Memory B cell (primary cell): ENCODE results near the gene HEXD.
"Not testable (repeated sequence)": the region's sequence is repeated elsewhere in the genome, so short reads cannot be mapped to it uniquely, and the experiment has no call there.

Experiments used
- ATAC-seq: fragments of 150-1000 bp; cut with Tn5 transposase; 2 replicates; pipeline ENCODE4 v1.10.0; 2021; ENCODE audit warnings: low read depth, mild to moderate bottlenecking, moderate library complexity
- DNase-seq, 2 donors: peaks; one replicate each; pipeline ENCODE4 v3.0.0; 2022; ENCODE audit warnings: low spot score in 2 of 2
- H3K27ac Mint-ChIP-seq: one replicate; pipeline ENCODE4 v1.8.0; 2022; ENCODE audit warnings: mild to moderate bottlenecking, moderate library complexity, mixed read lengths
- H3K27me3 Mint-ChIP-seq: one replicate; pipeline ENCODE4 v1.8.0; 2022; ENCODE audit warnings: mixed read lengths
- H3K36me3 Mint-ChIP-seq: one replicate; pipeline ENCODE4 v1.8.0; 2022; ENCODE audit warnings: mild to moderate bottlenecking, mixed read lengths
- H3K4me1 Mint-ChIP-seq: one replicate; pipeline ENCODE4 v1.8.0; 2022; ENCODE audit warnings: mixed read lengths
- H3K4me3 Mint-ChIP-seq: one replicate; pipeline ENCODE4 v1.8.0; 2022; ENCODE audit warnings: mild to moderate bottlenecking, moderate library complexity, mixed read lengths
- H3K9me3 Mint-ChIP-seq: one replicate; pipeline ENCODE4 v1.8.0; 2022; ENCODE audit warnings: mixed read lengths

HEXD gene

DNA sequence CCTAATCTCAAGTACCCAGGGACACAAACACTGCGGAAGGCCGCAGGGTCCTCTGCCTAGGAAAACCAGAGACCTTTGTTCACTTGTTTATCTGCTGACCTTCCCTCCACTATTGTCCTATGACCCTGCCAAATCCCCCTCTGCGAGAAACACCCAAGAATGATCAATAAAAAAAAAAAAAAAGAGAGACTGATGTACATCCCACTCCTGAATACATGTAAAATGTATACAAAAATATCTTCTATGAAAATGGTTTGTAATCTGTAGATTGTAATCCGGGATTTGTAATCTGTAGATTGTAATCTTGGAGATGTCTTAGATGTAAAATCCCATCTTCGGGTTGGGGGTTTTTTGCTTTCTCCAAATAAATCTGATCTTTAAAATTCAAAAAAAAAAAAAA lies 40.9 kb upstream of the HEXD start:
- H3K36me3 Mint-ChIP-seq, DNase-seq, H3K9me3 Mint-ChIP-seq, H3K27ac Mint-ChIP-seq, H3K4me3 Mint-ChIP-seq, ATAC-seq: not testable (repeated sequence)
- peaks cover 29% of the 10 kb centered on the region for H3K27me3 Mint-ChIP-seq
- H3K4me1 Mint-ChIP-seq = peaks cover 14% of the 10 kb centered on the region

DNA sequence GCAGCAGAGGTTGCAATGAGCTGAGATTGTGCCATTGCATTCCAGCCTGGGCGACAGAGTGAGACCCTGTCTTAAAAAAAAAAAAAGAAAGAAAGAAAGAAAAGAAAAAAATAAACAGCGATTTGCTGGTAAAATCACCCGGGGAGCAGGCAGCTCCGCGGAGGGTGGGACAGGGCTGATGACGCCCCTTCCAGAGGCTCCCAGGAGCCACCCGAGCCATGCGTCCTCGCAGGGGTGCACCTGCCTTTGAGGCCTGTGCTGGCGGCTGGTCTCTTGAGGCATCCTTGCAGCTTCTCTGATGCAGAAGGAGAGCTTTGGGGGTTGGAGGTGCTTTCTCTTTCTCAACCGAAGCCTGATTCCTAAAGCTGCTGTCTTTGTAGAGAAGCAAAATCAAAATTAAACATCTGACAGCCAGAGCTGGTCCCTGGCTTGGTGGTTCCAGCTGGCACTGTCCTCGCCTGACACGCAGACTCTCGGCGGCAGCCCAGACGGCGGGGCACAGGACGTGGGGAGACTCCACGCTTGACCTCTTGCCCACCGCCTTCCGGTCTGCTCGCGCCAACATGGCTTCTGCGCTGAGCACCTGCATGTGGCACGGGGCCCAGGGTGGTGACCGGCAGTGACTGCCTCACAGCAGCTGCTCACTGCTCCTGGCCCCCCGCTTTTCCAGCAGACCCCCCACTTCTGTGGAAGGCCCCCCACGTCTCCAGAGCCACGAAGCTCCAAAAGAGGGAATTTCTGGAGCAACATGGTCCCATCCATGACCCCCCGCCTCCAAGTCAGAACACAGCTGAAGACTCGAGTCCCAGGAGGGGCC lies 40.0 kb upstream of the HEXD start:
- no peak for ATAC-seq
- Mint-ChIP-seq H3K4me1 (peaks cover 7% of the 10 kb centered on the region), H3K27me3 (peaks cover 27% of the 10 kb centered on the region), H3K36me3 (no peaks in the 10 kb centered on the region), H3K9me3 (no peaks in the 10 kb centered on the region), H3K27ac (no peak overlapping the region), H3K4me3 (no peak overlapping the region)
- DNase-seq = no peak

DNA sequence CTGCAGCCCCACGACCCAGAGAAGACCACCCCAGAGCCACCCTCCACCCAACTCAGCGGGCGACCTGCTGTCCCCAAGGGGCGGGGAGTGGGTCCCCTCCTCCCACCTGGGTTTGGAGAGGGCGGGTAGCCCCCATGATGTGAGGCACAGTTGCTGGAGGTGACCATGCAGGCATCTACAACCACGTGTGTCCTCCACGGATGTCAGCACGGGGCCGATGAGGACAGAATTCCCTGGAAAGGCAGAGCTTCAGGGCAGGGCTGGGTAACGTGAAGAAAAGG lies 39.5 kb upstream of the HEXD start:
- Mint-ChIP-seq H3K4me3 (no peak overlapping the region), H3K36me3 (no peaks in the 10 kb centered on the region), H3K4me1 (peaks cover 7% of the 10 kb centered on the region), H3K9me3 (no peaks in the 10 kb centered on the region), H3K27me3 (peaks cover 25% of the 10 kb centered on the region), H3K27ac (no peak overlapping the region)
- DNase-seq (no peak), ATAC-seq (no peak)

DNA sequence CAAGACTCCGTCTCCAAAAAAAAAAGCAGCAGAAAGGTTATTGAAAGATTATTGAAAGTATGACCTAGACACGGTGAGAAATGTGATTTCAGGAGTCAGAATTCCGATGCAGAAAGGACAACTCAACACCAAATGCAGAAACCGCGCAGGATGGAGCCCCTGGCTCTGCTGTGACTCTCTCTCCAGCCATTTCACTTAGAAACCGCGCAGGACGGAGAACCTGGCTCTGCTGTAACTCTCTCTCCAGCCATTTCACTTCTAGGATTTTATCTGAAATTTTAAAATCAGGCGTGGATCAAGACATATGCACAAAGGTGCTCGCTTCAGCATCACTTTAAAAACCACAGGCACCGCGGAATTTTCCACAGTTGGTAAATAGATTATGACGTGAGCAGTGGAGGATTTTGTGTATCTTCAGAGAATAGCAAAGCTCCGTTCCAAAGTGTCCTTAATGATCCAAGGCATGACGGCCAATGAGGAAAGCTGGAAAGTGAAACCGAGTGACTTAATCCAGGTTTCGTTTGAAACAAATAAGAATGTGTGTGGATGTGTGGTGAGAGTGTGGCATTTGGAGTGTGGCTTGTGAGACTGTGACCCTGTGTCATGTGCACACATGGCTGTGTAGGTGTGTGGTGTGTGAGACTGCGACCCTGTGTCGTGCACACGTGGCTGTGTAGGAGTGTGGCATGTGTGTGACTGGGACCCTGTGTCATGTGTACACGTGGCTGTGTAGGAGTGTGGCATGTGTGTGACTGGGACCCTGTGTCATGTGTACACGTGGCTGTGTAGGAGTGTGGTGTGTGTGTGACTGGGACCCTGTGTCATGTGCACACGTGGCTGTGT lies 37.1 kb upstream of the HEXD start:
- Mint-ChIP-seq H3K36me3 (no peaks in the 10 kb centered on the region), H3K4me1 (peaks cover 7% of the 10 kb centered on the region), H3K9me3 (no peaks in the 10 kb centered on the region), H3K27ac (no peak overlapping the region), H3K27me3 (peaks cover 21% of the 10 kb centered on the region), H3K4me3 (no peak overlapping the region)
- ATAC-seq (no peak), DNase-seq (no peak)

DNA sequence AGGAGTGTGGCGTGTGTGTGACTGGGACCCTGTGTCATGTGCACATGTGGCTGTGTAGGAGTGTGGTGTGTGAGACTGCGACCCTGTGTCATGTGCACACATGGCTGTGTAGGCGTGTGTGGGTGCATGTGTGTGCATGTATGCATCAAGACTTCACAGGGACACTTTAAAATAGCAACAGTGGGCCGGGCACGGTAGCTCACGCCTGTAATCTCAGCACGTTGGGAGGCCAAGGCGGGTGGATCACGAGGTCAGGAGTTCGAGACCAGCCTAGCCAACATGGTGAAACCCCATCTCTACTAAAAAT lies 36.5 kb upstream of the HEXD start:
- peaks cover 26% of the 10 kb centered on the region for H3K27me3 Mint-ChIP-seq
- not testable (repeated sequence) for H3K36me3 Mint-ChIP-seq, ATAC-seq, H3K4me1 Mint-ChIP-seq, DNase-seq, H3K9me3 Mint-ChIP-seq, H3K4me3 Mint-ChIP-seq, H3K27ac Mint-ChIP-seq

DNA sequence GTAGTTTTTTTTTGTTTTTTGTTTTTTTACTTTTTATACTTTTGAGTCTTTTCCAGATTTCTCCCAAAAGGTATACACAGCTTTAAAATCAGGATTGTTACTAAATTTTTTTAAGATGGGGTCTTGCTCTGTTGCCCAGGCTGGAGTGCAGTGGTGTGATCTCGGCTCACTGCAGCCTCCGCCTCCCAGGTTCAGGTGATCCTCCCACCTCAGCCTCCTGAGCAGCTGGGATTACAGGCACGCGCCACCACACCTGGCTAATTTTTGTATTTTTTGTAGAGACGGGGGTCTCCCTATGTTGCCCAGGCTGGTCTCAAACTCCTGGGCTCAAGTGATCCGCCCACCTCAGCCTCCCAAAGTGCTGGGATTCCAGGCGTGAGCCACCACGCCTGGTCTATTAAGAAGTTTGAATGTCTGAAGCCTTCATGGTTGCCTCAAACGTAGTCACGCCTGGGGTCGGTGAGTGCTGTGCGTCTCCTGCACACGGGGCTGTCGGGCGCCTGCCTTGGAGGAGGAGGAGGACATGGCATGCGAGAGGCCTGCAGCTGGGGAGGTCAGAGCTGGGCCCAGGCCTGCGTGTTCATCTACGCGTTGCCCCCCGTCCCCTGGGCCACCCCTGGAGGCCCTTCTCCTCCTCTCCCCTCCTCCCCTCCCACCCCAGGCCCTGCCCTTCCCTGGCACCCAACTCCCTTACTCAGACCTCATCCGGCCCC lies 35.8 kb upstream of the HEXD start:
- not testable (repeated sequence) for H3K27ac Mint-ChIP-seq, DNase-seq, H3K9me3 Mint-ChIP-seq, H3K4me1 Mint-ChIP-seq, H3K4me3 Mint-ChIP-seq, ATAC-seq, H3K36me3 Mint-ChIP-seq
- peaks cover 27% of the 10 kb centered on the region for H3K27me3 Mint-ChIP-seq

DNA sequence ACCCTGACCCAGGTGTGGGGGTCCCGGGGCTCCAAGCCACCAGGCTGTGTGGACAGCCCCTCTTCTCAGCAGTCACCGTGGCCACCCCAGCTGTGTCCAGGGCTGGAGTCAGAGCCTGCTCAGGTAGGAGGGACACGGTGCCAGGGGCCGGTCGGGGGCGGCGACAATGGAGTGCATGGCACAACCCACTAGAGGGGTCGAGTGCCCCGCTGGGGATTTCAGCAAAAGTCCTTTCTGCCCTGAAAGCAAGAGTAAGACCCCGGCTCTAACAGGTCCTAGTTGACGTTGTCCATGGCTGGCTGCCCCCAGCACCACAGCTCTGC lies 35.3 kb upstream of the HEXD start:
- no peaks in the 10 kb centered on the region for H3K36me3 Mint-ChIP-seq
- H3K4me3 Mint-ChIP-seq = no peak overlapping the region
- H3K9me3 Mint-ChIP-seq = no peaks in the 10 kb centered on the region
- H3K27me3 Mint-ChIP-seq = peaks cover 24% of the 10 kb centered on the region
- no peak overlapping the region for H3K27ac Mint-ChIP-seq
- ATAC-seq (no peak), DNase-seq (no peak)
- H3K4me1 Mint-ChIP-seq = peaks cover 12% of the 10 kb centered on the region

DNA sequence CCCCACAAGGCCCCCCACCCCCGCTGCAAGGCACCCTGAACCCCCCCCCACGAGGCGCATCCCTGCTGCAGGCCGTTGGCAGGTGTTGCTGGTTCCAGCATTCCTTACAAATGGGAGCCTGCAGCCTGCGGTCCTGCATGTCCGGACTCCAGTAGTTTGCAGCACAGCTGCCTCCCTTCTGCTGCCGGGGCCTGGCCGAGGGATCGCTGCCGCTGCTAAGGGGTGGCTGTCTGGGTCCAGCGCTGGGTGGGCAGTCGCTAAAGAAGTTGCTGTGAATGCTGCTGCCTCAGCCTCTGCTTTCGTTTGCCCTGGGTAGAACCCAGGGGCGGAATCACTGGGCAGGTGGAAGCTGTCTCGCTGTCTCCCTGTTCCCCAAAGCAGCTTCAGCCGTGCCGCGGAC lies 34.7 kb upstream of the HEXD start:
- Mint-ChIP-seq H3K4me1 (peaks cover 13% of the 10 kb centered on the region), H3K9me3 (no peaks in the 10 kb centered on the region), H3K4me3 (no peak overlapping the region), H3K27ac (no peak overlapping the region), H3K27me3 (peaks cover 24% of the 10 kb centered on the region), H3K36me3 (no peaks in the 10 kb centered on the region)
- ATAC-seq (no peak), DNase-seq (no peak)

DNA sequence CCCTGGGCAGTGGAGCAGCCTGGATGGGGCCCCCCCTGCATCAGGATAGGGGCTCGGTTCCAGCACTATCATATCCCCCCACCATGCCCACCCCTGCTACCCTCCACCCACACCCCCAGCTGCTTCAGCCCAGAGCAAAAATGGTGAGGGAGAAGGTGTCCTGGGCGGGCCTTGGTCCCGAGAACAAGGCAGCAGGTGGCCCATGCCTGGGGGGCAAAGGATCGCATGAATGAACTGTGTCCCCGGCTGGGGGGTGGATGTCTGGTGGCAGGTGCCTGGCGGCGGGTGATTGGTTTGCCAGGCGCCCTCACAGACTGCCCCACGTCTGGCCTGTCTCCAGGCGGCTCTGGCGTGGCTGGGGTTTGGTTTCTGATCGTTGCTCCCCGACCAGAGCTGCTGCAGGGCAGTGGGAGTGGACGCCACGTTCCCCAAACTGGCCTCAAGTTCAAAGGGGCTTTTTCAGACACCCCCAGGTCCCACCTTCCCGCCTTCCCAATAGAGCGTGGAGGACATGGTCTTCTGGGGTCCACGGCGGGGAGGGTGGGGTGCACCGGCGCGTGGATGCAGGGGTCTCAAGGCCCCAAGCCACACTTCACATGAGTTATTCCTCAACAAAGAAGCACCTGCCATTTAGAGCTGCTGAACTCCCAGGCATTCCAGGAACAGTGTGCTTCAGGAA lies 34.0 kb upstream of the HEXD start:
- ATAC-seq = no peak
- Mint-ChIP-seq H3K9me3 (no peaks in the 10 kb centered on the region), H3K27me3 (peaks cover 21% of the 10 kb centered on the region), H3K36me3 (no peaks in the 10 kb centered on the region), H3K27ac (no peak overlapping the region), H3K4me3 (no peak overlapping the region), H3K4me1 (peaks cover 13% of the 10 kb centered on the region)
- DNase-seq = no peak

DNA sequence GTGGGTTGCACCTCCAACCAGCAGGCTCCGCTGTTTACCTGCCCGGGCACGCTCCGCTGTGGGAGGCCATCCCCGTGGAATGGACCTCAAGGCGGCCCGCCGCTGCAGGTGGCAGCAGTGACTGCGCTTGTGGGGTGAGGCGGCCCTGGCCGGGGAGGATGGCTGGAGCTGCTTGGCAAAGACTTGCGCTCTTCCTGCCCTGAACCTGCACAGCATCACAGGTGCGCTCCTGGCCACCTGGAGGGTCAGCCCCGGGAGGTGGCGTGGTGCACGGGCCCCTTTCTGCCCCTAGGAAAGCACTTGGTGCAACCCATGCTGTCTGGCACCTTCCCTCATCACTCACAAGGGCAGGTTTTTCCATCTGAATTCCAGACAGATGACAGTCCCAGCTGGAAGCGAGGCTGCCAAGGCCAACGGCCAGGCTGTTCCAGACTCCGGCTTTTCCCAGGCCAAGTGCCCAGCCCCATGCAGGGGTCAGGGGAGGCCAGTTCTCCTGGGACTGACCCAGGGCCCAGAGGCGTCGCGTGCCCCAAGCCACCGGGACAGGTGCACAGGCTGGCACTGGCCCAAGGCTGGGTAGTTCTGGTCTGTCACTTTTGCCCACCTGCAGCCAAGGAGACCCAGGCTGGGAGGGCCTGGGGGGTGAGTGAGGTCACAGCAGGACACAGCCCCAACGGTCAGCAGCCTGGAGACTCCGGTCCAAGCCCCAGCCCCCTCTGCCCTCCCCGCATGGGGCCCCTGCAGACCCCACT lies 33.2 kb upstream of the HEXD start:
- no peak for ATAC-seq
- DNase-seq = no peak
- peaks cover 19% of the 10 kb centered on the region for H3K27me3 Mint-ChIP-seq
- no peak overlapping the region for H3K4me3 Mint-ChIP-seq
- no peaks in the 10 kb centered on the region for H3K36me3 Mint-ChIP-seq
- peaks cover 11% of the 10 kb centered on the region for H3K4me1 Mint-ChIP-seq
- no peak overlapping the region for H3K27ac Mint-ChIP-seq
- H3K9me3 Mint-ChIP-seq = no peaks in the 10 kb centered on the region

DNA sequence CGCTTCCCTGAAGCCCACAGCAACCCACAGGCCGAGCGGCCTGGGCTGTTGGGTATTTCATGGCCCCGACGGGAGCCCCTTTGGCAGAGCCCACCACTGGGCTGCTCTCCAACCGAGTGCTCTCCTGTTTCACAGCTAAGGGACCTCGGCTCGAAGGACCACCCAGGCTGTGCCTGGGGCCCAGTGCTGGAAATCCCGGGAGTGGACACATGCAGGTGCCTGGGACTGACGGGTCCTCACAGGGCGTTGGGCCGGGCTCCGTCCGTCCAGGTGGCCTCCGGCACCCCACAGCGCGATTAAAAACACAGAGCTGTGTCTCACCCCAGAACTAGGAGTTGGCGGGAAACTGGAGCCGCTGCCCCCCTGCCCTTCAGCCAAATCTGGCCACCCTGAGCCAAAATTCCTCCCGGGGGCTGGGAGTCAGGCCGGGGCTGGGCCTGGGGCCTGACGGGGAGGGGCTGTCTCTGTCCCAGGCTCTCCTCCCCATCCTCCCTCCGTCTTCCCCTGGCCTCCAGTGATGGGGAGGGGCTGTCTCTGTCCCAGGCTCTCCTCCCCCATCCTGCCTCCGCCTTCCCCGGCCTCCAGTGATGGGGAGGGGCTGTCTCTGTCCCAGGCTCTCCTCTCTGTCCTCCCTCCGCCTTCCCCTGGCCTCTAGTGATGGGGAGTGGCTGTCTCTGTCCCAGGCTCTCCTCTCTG lies 32.4 kb upstream of the HEXD start:
- ATAC-seq (no peak), DNase-seq (no peak)
- peaks cover 16% of the 10 kb centered on the region for H3K27me3 Mint-ChIP-seq
- H3K4me1 Mint-ChIP-seq = peaks cover 9% of the 10 kb centered on the region
- H3K9me3 Mint-ChIP-seq = no peaks in the 10 kb centered on the region
- no peak overlapping the region for H3K4me3 Mint-ChIP-seq
- H3K27ac Mint-ChIP-seq = no peak overlapping the region
- H3K36me3 Mint-ChIP-seq = no peaks in the 10 kb centered on the region

DNA sequence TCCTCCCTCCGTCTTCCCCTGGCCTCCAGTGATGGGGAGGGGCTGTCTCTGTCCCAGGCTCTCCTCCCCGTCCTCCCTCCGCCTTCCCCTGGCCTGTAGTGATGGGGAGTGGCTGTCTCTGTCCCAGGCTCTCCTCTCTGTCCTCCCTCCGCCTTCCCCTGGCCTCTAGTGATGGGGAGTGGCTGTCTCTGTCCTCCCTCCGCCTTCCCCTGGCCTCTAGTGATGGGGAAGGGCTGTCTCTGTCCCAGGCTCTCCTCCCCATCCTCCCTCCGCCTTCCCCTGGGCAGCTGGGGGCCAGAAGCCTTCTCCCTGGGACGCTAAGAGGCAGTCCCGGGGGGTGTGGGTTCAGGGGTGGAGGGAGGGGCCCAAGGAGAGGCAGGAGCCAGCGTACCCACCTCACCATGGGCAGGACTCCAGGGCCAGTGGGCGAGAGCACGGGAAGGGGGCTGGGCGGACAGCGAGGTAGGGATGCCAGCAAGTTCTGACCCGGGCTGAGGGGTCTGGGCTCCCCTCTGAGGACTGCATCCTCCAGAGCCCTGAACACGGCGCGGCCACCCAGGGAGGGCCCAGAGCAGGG lies 31.8 kb upstream of the HEXD start:
- Mint-ChIP-seq H3K36me3 (no peaks in the 10 kb centered on the region), H3K4me3 (no peak overlapping the region), H3K27ac (no peak overlapping the region), H3K9me3 (no peaks in the 10 kb centered on the region), H3K4me1 (peaks cover 6% of the 10 kb centered on the region), H3K27me3 (peaks cover 13% of the 10 kb centered on the region)
- no peak for DNase-seq
- ATAC-seq = no peak
